GM21529 (cell line): ENCODE measurements around the gene PPP2R5A.

Source experiments
- ATAC-seq: cut with Tn5 transposase; IDR thresholded peaks from one replicate; pipeline ENCODE4 v1.9.1; 2021; ENCODE audit not compliant: unreplicated experiment

The PPP2R5A gene

GRCh38 chr1:212284744-212285684 is at the start of gene PPP2R5A:
TSS of gene PPP2R5A (plus strand) at chr1:212285410. CDS start at chr1:212286111, 701 bp downstream.
- peak; percentile 92 for ATAC-seq

- ATAC-seq, result no peak
These were observed 49.4 kb upstream of the PPP2R5A start for GRCh38 chr1:212235857-212236256.

- no peak for ATAC-seq
These were observed 48.5 kb upstream of the PPP2R5A start for GRCh38 chr1:212236664-212237220.

- peak; percentile 90 for ATAC-seq
These were observed 47.6 kb upstream of the PPP2R5A start for GRCh38 chr1:212237651-212238050.

- no peak for ATAC-seq
These were observed 46.7 kb upstream of the PPP2R5A start for GRCh38 chr1:212238552-212238951.

- ATAC-seq, result no peak
These were observed 43.7 kb upstream of the PPP2R5A start for GRCh38 chr1:212241501-212241900.

GRCh38 chr1:212241957-212242287 is 43.3 kb upstream of the PPP2R5A start:
- ATAC-seq, result no peak

GRCh38 chr1:212242288-212242984 is 42.8 kb upstream of the PPP2R5A start:
- ATAC-seq, result no peak

- ATAC-seq, result no peak
These were observed 42.3 kb upstream of the PPP2R5A start for GRCh38 chr1:212242985-212243308.

- no peak for ATAC-seq
These were observed 40.8 kb upstream of the PPP2R5A start for GRCh38 chr1:212244441-212244840.

GRCh38 chr1:212247179-212247721 is 38.0 kb upstream of the PPP2R5A start:
- ATAC-seq, result no peak

GRCh38 chr1:212247988-212248387 is 37.2 kb upstream of the PPP2R5A start:
- no peak for ATAC-seq

- no peak for ATAC-seq
These were observed 30.3 kb upstream of the PPP2R5A start for GRCh38 chr1:212254853-212255363.

GRCh38 chr1:212255705-212256307 is 29.4 kb upstream of the PPP2R5A start:
- ATAC-seq, result no peak

GRCh38 chr1:212256369-212256768 is 28.8 kb upstream of the PPP2R5A start:
- ATAC-seq, result no peak

GRCh38 chr1:212257157-212257556 is 28.1 kb upstream of the PPP2R5A start:
- ATAC-seq, result no peak

- no peak for ATAC-seq
These were observed 25.3 kb upstream of the PPP2R5A start for GRCh38 chr1:212259693-212260480.

GRCh38 chr1:212260557-212261355 is 24.5 kb upstream of the PPP2R5A start:
- no peak for ATAC-seq

GRCh38 chr1:212261361-212261929 is 23.8 kb upstream of the PPP2R5A start:
- ATAC-seq, result no peak
